HG03066 (cell line): Measurements from ENCODE around the gene ARHGAP36.

ENCODE experiments used
- ATAC-seq: cut with Tn5 transposase; IDR thresholded peaks from one replicate; pipeline ENCODE4 v1.9.1; 2021; ENCODE audit warnings: low read depth; ENCODE audit not compliant: unreplicated experiment

Gene ARHGAP36

GRCh38 chrX:131058136-131058868, at the start of gene ARHGAP36:
Gene ARHGAP36, plus strand, starts transcription at chrX:131058346. Its CDS starts 23,320 bp downstream, at chrX:131081666.
- no peak for ATAC-seq

- no peak for ATAC-seq
These were observed 48.0 kb upstream of the ARHGAP36 start for GRCh38 chrX:131010186-131010585.

- no peak for ATAC-seq
These were observed 32.8 kb upstream of the ARHGAP36 start for GRCh38 chrX:131025336-131025735.

- no peak for ATAC-seq
These were observed 25.6 kb upstream of the ARHGAP36 start for GRCh38 chrX:131032354-131033230.

GRCh38 chrX:131034063-131034462, 24.1 kb upstream of the ARHGAP36 start:
- ATAC-seq, result no peak

- ATAC-seq, result no peak
These were observed 17.4 kb upstream of the ARHGAP36 start for GRCh38 chrX:131040781-131041180.

- ATAC-seq, result no peak
These were observed 16.5 kb upstream of the ARHGAP36 start for GRCh38 chrX:131041667-131042066.

- no peak for ATAC-seq
These were observed 12.4 kb upstream of the ARHGAP36 start for GRCh38 chrX:131045726-131046125.

GRCh38 chrX:131046596-131046995, 11.6 kb upstream of the ARHGAP36 start:
- no peak for ATAC-seq

- no peak for ATAC-seq
These were observed 11.0 kb upstream of the ARHGAP36 start for GRCh38 chrX:131047180-131047579.

- no peak for ATAC-seq
These were observed 5.1 kb upstream of the ARHGAP36 start for GRCh38 chrX:131053076-131053475.

GRCh38 chrX:131054906-131055305, 3.2 kb upstream of the ARHGAP36 start:
- no peak for ATAC-seq

GRCh38 chrX:131057706-131058105, 440 bp upstream of the ARHGAP36 start:
- no peak for ATAC-seq

GRCh38 chrX:131059246-131059645, 1.1 kb downstream of the ARHGAP36 start:
- no peak for ATAC-seq

GRCh38 chrX:131060147-131060546, 2.0 kb downstream of the ARHGAP36 start:
- no peak for ATAC-seq

GRCh38 chrX:131061306-131061705, 3.2 kb downstream of the ARHGAP36 start:
- no peak for ATAC-seq

GRCh38 chrX:131063613-131064012, 5.5 kb downstream of the ARHGAP36 start:
- ATAC-seq, result no peak

- ATAC-seq, result no peak
These were observed 8.1 kb downstream of the ARHGAP36 start for GRCh38 chrX:131066237-131066636.

GRCh38 chrX:131067216-131067615, 9.1 kb downstream of the ARHGAP36 start:
- ATAC-seq, result no peak

GRCh38 chrX:131067846-131068745, 9.9 kb downstream of the ARHGAP36 start:
- ATAC-seq, result no peak
